ENCODE measurements around the gene DNAJC1.

Gene DNAJC1

DNA sequence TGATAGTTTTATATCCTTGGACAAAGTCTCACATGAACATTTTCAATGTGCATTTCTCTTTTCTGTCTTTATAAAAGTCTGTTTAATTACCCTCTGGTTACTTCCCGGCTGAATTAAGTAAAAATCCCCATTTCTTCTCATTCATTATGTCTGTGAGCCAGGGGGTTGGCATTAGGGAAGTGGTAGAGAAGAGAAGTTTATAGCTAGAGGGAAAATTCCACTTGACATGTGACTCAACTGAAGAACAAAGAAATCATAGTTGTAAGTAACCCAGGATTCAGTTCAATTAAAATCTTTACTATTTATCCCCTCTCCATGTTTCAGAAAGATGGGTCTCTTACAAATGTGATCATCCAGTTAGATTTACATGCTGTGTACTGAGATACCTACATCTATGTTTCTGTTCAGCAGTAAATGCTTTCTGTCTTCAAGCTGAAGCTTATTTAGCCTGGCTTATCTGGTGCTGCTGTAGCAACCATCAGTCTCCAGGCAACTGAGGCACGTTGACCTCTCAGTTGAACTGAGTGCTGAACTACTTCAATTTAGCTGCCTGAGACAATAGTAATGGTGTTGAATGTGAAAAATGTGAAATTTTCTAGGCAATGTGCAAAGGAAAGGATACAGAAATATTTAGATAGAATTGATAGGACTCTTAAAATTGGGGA lies 287.9 kb downstream of the DNAJC1 start:
- DNase-seq (ENCODE audit: low spot score) = no peak
- TF ChIP-seq, protein P1, sequence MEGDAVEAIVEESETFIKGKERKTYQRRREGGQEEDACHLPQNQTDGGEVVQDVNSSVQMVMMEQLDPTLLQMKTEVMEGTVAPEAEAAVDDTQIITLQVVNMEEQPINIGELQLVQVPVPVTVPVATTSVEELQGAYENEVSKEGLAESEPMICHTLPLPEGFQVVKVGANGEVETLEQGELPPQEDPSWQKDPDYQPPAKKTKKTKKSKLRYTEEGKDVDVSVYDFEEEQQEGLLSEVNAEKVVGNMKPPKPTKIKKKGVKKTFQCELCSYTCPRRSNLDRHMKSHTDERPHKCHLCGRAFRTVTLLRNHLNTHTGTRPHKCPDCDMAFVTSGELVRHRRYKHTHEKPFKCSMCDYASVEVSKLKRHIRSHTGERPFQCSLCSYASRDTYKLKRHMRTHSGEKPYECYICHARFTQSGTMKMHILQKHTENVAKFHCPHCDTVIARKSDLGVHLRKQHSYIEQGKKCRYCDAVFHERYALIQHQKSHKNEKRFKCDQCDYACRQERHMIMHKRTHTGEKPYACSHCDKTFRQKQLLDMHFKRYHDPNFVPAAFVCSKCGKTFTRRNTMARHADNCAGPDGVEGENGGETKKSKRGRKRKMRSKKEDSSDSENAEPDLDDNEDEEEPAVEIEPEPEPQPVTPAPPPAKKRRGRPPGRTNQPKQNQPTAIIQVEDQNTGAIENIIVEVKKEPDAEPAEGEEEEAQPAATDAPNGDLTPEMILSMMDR (IDR thresholded peaks at IDR 0.05; ENCODE audit: extremely low read depth, missing control alignments) = no peak

DNA sequence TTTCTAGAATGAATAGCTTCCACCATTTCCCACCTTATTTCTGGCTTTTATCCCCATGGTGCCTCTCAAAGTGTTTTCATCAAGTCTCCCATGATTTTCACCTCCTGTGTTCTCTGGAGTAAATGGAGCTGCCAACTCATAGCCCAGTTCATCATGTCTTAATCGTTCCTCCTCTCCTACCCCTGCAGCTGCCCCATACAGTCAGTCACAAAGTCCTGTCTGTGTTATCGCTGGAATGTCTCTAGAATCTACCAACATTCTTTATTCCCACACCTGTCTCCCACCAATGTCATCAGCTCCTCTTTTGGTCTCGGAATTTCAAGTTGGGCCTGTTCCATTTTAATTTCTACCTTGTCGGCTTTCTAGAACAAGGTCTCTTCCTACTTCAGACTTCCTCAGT lies 290.6 kb downstream of the DNAJC1 start:
- TF ChIP-seq, protein P1 (IDR thresholded peaks at IDR 0.05; ENCODE audit: extremely low read depth, missing control alignments) = no peak

DNA sequence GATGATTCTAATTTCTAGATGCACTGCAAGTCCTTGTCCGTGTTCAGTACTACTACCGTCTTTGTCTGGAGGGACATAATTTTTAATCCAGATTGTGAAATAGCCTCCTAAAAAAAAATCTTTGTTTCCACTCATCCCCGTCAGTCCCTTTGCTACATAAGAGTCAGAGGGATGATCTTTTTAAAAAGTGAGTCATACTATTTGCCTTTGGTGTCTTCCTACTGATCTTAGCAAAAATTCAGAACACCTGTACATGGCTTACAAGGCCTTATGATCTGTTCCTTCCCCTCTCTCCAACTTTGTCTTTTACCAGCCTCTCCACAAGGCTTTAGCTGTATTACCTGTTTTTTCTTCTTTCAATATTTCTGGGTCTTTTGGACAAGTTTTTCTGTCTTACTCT lies 296.0 kb downstream of the DNAJC1 start:
- no peak for DNase-seq (ENCODE audit: low spot score)
- TF ChIP-seq, protein P1 (IDR thresholded peaks at IDR 0.05; ENCODE audit: extremely low read depth, missing control alignments) = no peak

More for the DNA sequence above, 290.6 kb downstream of the DNAJC1 start:
- DNase-seq (ENCODE audit: low spot score) = no peak
